NOMO-1 (cell line): Measurements from ENCODE around the gene CMKLR1.

Source experiments
- DNase-seq, 2 experiments: peaks; one replicate each; lab custom pipeline; 2025; ENCODE audit not compliant: unreplicated experiment in 2 of 2; lab: John Stamatoyannopoulos, UW

The CMKLR1 gene

GRCh38 chr12:108363165-108363564, 24.1 kb upstream of the CMKLR1 start:
- DNase-seq = no peak

- DNase-seq = no peak
These were observed 22.5 kb upstream of the CMKLR1 start for GRCh38 chr12:108361606-108362005.

GRCh38 chr12:108360487-108360886, 21.4 kb upstream of the CMKLR1 start:
- no peak for DNase-seq

GRCh38 chr12:108360057-108360456, 20.9 kb upstream of the CMKLR1 start:
- no peak for DNase-seq

- DNase-seq = no peak
These were observed 19.5 kb upstream of the CMKLR1 start for GRCh38 chr12:108358580-108358965.

- DNase-seq = no peak
These were observed 18.9 kb upstream of the CMKLR1 start for GRCh38 chr12:108357834-108358579.

GRCh38 chr12:108356835-108357806, 18.0 kb upstream of the CMKLR1 start:
- DNase-seq = no peak

GRCh38 chr12:108355069-108355468, 16.0 kb upstream of the CMKLR1 start:
- DNase-seq = no peak

- no peak for DNase-seq
These were observed 13.5 kb upstream of the CMKLR1 start for GRCh38 chr12:108352591-108352990.

- no peak for DNase-seq
These were observed 11.4 kb upstream of the CMKLR1 start for GRCh38 chr12:108350511-108350910.

- no peak for DNase-seq
These were observed 10.2 kb upstream of the CMKLR1 start for GRCh38 chr12:108349278-108349688.

- DNase-seq = no peak
These were observed 9.7 kb upstream of the CMKLR1 start for GRCh38 chr12:108348842-108349241.

- no peak for DNase-seq
These were observed 7.9 kb upstream of the CMKLR1 start for GRCh38 chr12:108346727-108347710.

GRCh38 chr12:108345716-108346633, 6.9 kb upstream of the CMKLR1 start:
- DNase-seq = no peak

GRCh38 chr12:108342985-108343384, 3.9 kb upstream of the CMKLR1 start:
- no peak for DNase-seq

GRCh38 chr12:108341854-108342847, 3.0 kb upstream of the CMKLR1 start:
- DNase-seq = no peak

- DNase-seq = no peak
These were observed 2.2 kb upstream of the CMKLR1 start for GRCh38 chr12:108341356-108341755.

GRCh38 chr12:108340037-108340436, 926 bp upstream of the CMKLR1 start:
- DNase-seq = no peak
